MM.1S (cell line): Measurements from ENCODE around the gene JAKMIP3.

Experiments used
- DNase-seq: peaks from one replicate; pipeline ENCODE4 v3.0.0-alpha.2; 2015
- H2AFZ ChIP-seq: fragments of 300-600 bp; sonication (generic); 2 replicates; pipeline ENCODE4 v1.6.0; 2016; ENCODE audit warnings: antibody characterized with exemption, low read length
- H3F3A ChIP-seq: fragments of 300-600 bp; sonication (generic); 2 replicates; pipeline ENCODE4 v1.6.1; 2016; ENCODE audit warnings: mild to moderate bottlenecking, antibody characterized with exemption, low read length, moderate library complexity, mixed read lengths; ENCODE audit not compliant: insufficient read depth
- H3K27ac ChIP-seq: fragments of 300-600 bp; sonication (generic); 2 replicates; pipeline ENCODE4 v1.5.1; 2016; ENCODE audit warnings: mild to moderate bottlenecking, low read length
- H3K27me3 ChIP-seq: fragments of 300-600 bp; sonication (generic); replicated peaks from 2 replicates; pipeline ENCODE4 v1.6.0; 2016; ENCODE audit warnings: low read length; ENCODE audit not compliant: insufficient read depth
- H3K36me3 ChIP-seq: fragments of 300-600 bp; sonication (generic); replicated peaks from 2 replicates; pipeline ENCODE4 v1.6.1; 2016; ENCODE audit warnings: mild to moderate bottlenecking, low read length, mixed read lengths; ENCODE audit not compliant: insufficient read depth
- H3K4me1 ChIP-seq: fragments of 300-600 bp; sonication (generic); 2 replicates; pipeline ENCODE4 v1.6.1; 2016; ENCODE audit warnings: low read length, mixed read lengths
- H3K4me2 ChIP-seq: fragments of 300-600 bp; sonication (generic); 2 replicates; pipeline ENCODE4 v1.6.0; 2016; ENCODE audit warnings: low read depth, low read length
- H3K4me3 ChIP-seq: fragments of 300-600 bp; sonication (generic); 2 replicates; pipeline ENCODE4 v1.5.1; 2016; ENCODE audit warnings: low read length, mixed read lengths
- H3K79me2 ChIP-seq: fragments of 300-600 bp; sonication (generic); 2 replicates; pipeline ENCODE4 v1.6.1; 2016; ENCODE audit warnings: mixed run types, low read length, mixed read lengths
- H3K9ac ChIP-seq: fragments of 300-600 bp; sonication (generic); 2 replicates; pipeline ENCODE4 v1.6.1; 2016; ENCODE audit warnings: low read length, mixed read lengths
- H3K9me2 ChIP-seq: fragments of 300-600 bp; sonication (generic); replicated peaks from 2 replicates; pipeline ENCODE4 v1.6.1; 2016; ENCODE audit warnings: mild to moderate bottlenecking, low read length, mixed read lengths; ENCODE audit not compliant: insufficient read depth
- H3K9me3 ChIP-seq: fragments of 300-600 bp; sonication (generic); replicated peaks from 2 replicates; pipeline ENCODE4 v1.6.1; 2016; ENCODE audit warnings: mild to moderate bottlenecking, low read length, mixed read lengths; ENCODE audit not compliant: insufficient read depth
- H4K20me1 ChIP-seq: fragments of 300-600 bp; sonication (generic); 2 replicates; pipeline ENCODE4 v1.6.1; 2016; ENCODE audit warnings: mild to moderate bottlenecking, low read length, moderate library complexity, mixed read lengths; ENCODE audit not compliant: insufficient read depth
- CTCF ChIP-seq: fragments of 300-600 bp; sonication (generic); IDR thresholded peaks from 2 replicates; pipeline ENCODE4 v1.5.1; 2016; ENCODE audit warnings: antibody characterized with exemption, low read length, mixed read lengths
- EZH2 ChIP-seq: fragments of 300-600 bp; sonication (generic); optimal IDR thresholded peaks from 2 replicates; pipeline ENCODE3; 2017; ENCODE audit warnings: low read depth, mild to moderate bottlenecking, antibody characterized with exemption, low read length, mixed read lengths
- EZH2phosphoT487 ChIP-seq: fragments of 300-600 bp; sonication (generic); IDR thresholded peaks from 2 replicates; pipeline ENCODE4 v1.6.1; 2018; ENCODE audit warnings: antibody characterized with exemption, low read length

Gene JAKMIP3

GRCh38 chr10:132098539-132099388, 33.0 kb downstream of the JAKMIP3 start:
- H3K9me3 ChIP-seq: no peaks in the 10 kb centered on the region
- H4K20me1 ChIP-seq: no peaks in the 10 kb centered on the region
- H3K9me2 ChIP-seq: no peaks in the 10 kb centered on the region
- no peak overlapping the region for H3K27ac ChIP-seq
- H3K79me2 ChIP-seq: no peaks in the 10 kb centered on the region
- no peak overlapping the region for H3K9ac ChIP-seq
- no peaks in the 10 kb centered on the region for H3K4me1 ChIP-seq
- no peak for DNase-seq
- no peaks in the 10 kb centered on the region for H3F3A ChIP-seq
- no peak overlapping the region for H2AFZ ChIP-seq
- H3K4me3 ChIP-seq: no peak overlapping the region
- no peaks in the 10 kb centered on the region for H3K36me3 ChIP-seq
- H3K27me3 ChIP-seq: peaks cover 38% of the 10 kb centered on the region
- H3K4me2 ChIP-seq: no peak overlapping the region
- TF ChIP-seq EZH2phosphoT487 (no peak), EZH2 (no peak), CTCF (no peak)

- H3K9me3 ChIP-seq: no peaks in the 10 kb centered on the region
- no peaks in the 10 kb centered on the region for H3F3A ChIP-seq
- H3K79me2 ChIP-seq: no peaks in the 10 kb centered on the region
- H3K9me2 ChIP-seq: no peaks in the 10 kb centered on the region
- no peak overlapping the region for H2AFZ ChIP-seq
- H3K9ac ChIP-seq: no peak overlapping the region
- no peaks in the 10 kb centered on the region for H3K36me3 ChIP-seq
- no peak overlapping the region for H3K4me2 ChIP-seq
- peaks cover 38% of the 10 kb centered on the region for H3K27me3 ChIP-seq
- H4K20me1 ChIP-seq: no peaks in the 10 kb centered on the region
- no peak overlapping the region for H3K27ac ChIP-seq
- H3K4me1 ChIP-seq: no peaks in the 10 kb centered on the region
- no peak overlapping the region for H3K4me3 ChIP-seq
- no peak for DNase-seq
- TF ChIP-seq CTCF (no peak), EZH2phosphoT487 (no peak), EZH2 (no peak)
These were observed 33.8 kb downstream of the JAKMIP3 start for GRCh38 chr10:132099389-132100090.

GRCh38 chr10:132100091-132100481, 34.3 kb downstream of the JAKMIP3 start:
- H3K4me3 ChIP-seq: no peak overlapping the region
- H4K20me1 ChIP-seq: no peaks in the 10 kb centered on the region
- no peak overlapping the region for H2AFZ ChIP-seq
- H3K9me2 ChIP-seq: no peaks in the 10 kb centered on the region
- no peak for DNase-seq
- no peak overlapping the region for H3K4me2 ChIP-seq
- no peaks in the 10 kb centered on the region for H3K36me3 ChIP-seq
- H3K9ac ChIP-seq: no peak overlapping the region
- TF ChIP-seq CTCF (no peak), EZH2 (no peak), EZH2phosphoT487 (no peak)
- H3K9me3 ChIP-seq: no peaks in the 10 kb centered on the region
- H3K27ac ChIP-seq: no peak overlapping the region
- H3F3A ChIP-seq: no peaks in the 10 kb centered on the region
- no peaks in the 10 kb centered on the region for H3K79me2 ChIP-seq
- H3K4me1 ChIP-seq: no peaks in the 10 kb centered on the region
- H3K27me3 ChIP-seq: peaks cover 38% of the 10 kb centered on the region
